IMR-90 (cell line): Measurements from ENCODE around the gene NOM1. TPM values are rescaled to one million over a fixed set of nuclear protein-coding genes. Genes with fewer than 3 reads are reported as not detected.

Experiments used
- ATAC-seq: fragments of 200-7000 bp; cut with Tn5 transposase; 2 replicates; pipeline ENCODE4 v1.9.1; 2020; ENCODE audit warnings: low read depth, mild to moderate bottlenecking, moderate library complexity
- BruUV-seq: library from RNA; stranded (reverse); fragments of 400-500 nt; replicated peaks from 2 replicates; lab custom pipeline; 2021; lab: Mats Ljungman, UMichigan
- CTCF ChIA-PET: fragments of 300-600 bp; formaldehyde crosslinking; extraction: SDS; loops from one replicate; lab custom pipeline; 2021; ENCODE audit warnings: antibody characterized with exemption; lab: Yijun Ruan, JAX
- POLR2A ChIA-PET: fragments of 300-600 bp; sonication (Branson Sonifier 250); formaldehyde crosslinking; loops from one replicate; lab custom pipeline; 2022; ENCODE audit warnings: antibody characterized with exemption; ENCODE audit not compliant: unreplicated experiment; lab: Charles Lee
- DNase-seq: peaks from one replicate; pipeline ENCODE4 v3.0.0; 2013
- H2AFZ ChIP-seq: replicated peaks from 2 replicates; pipeline ENCODE3; 2013; ENCODE audit warnings: low read length, mild to moderate bottlenecking; ENCODE audit not compliant: poor library complexity
- H2AK5ac ChIP-seq: 2 replicates; pipeline ENCODE4 v1.6.1; 2013; ENCODE audit warnings: low read depth, low read length, inconsistent platforms
- H2AK9ac ChIP-seq: replicated peaks from 2 replicates; pipeline ENCODE3; 2013; ENCODE audit warnings: mild to moderate bottlenecking, low read depth, low read length, moderate library complexity; ENCODE audit not compliant: poor library complexity
- H2BK120ac ChIP-seq: 2 replicates; pipeline ENCODE4 v1.6.1; 2013; ENCODE audit warnings: low read depth, low read length, inconsistent platforms
- H2BK15ac ChIP-seq: 3 replicates; pipeline ENCODE4 v1.6.1; 2013; ENCODE audit warnings: low read depth, low read length, inconsistent platforms
- H2BK20ac ChIP-seq: 2 replicates; pipeline ENCODE4 v1.6.1; 2013; ENCODE audit warnings: low read depth, mild to moderate bottlenecking, inconsistent platforms, low read length, moderate library complexity
- H2BK5ac ChIP-seq: 2 replicates; pipeline ENCODE4 v1.6.1; 2013; ENCODE audit warnings: mild to moderate bottlenecking, low read depth, low read length, inconsistent platforms; ENCODE audit not compliant: poor library complexity, severe bottlenecking
- H3K14ac ChIP-seq: replicated peaks from 2 replicates; pipeline ENCODE4 v1.6.1; 2013; ENCODE audit warnings: low read depth, low read length, inconsistent platforms
- H3K18ac ChIP-seq: 2 replicates; pipeline ENCODE4 v1.6.1; 2013; ENCODE audit warnings: low read depth, low read length, control low read depth
- H3K23ac ChIP-seq: 2 replicates; pipeline ENCODE4 v1.6.1; 2013; ENCODE audit warnings: low read depth, low read length, inconsistent platforms
- H3K27ac ChIP-seq: 2 replicates; pipeline ENCODE4 v1.5.1; 2013; ENCODE audit warnings: mild to moderate bottlenecking, control low read depth, low read length; ENCODE audit not compliant: insufficient read depth
- H3K27me3 ChIP-seq: 2 replicates; pipeline ENCODE4 v1.6.1; 2013; ENCODE audit warnings: low read length; ENCODE audit not compliant: control insufficient read depth, insufficient read depth
- H3K36me3 ChIP-seq: 2 replicates; pipeline ENCODE4 v1.6.1; 2013; ENCODE audit warnings: low read length, mixed read lengths; ENCODE audit not compliant: control insufficient read depth, insufficient read depth
- H3K4ac ChIP-seq: 2 replicates; pipeline ENCODE4 v1.6.1; 2013; ENCODE audit warnings: low read depth, low read length, inconsistent platforms
- H3K4me1 ChIP-seq: 2 replicates; pipeline ENCODE4 v1.6.1; 2013; ENCODE audit warnings: low read length, mixed read lengths; ENCODE audit not compliant: control insufficient read depth, insufficient read depth
- H3K4me2 ChIP-seq: 2 replicates; pipeline ENCODE4 v1.6.1; 2013; ENCODE audit warnings: low read depth, mild to moderate bottlenecking, control low read depth, low read length, moderate library complexity
- H3K4me3 ChIP-seq: 2 replicates; pipeline ENCODE4 v1.5.1; 2013; ENCODE audit warnings: low read depth, mild to moderate bottlenecking, control low read depth, low read length, moderate library complexity; ENCODE audit not compliant: insufficient read depth
- H3K56ac ChIP-seq: 2 replicates; pipeline ENCODE4 v1.6.1; 2013; ENCODE audit warnings: low read length, inconsistent platforms; ENCODE audit not compliant: insufficient read depth; ENCODE audit errors: extremely low read depth
- H3K79me1 ChIP-seq, 2 experiments: 2 replicates each; pipeline ENCODE4 v1.6.1; 2013; ENCODE audit warnings: low read length in 2 of 2, inconsistent platforms in 1 of 2, low read depth in 1 of 2
- H3K9ac ChIP-seq: 2 replicates; pipeline ENCODE4 v1.6.1; 2013; ENCODE audit warnings: low read depth, low read length, control low read depth
- H3K9me1 ChIP-seq: 2 replicates; pipeline ENCODE4 v1.6.1; 2013; ENCODE audit warnings: low read length, inconsistent platforms; ENCODE audit not compliant: insufficient read depth
- H3K9me3 ChIP-seq: 2 replicates; pipeline ENCODE4 v1.6.1; 2013; ENCODE audit warnings: low read length; ENCODE audit not compliant: control insufficient read depth, insufficient read depth
- H4K20me1 ChIP-seq: 2 replicates; pipeline ENCODE4 v1.6.1; 2013; ENCODE audit warnings: low read length, inconsistent platforms; ENCODE audit not compliant: insufficient read depth
- H4K5ac ChIP-seq: 2 replicates; pipeline ENCODE4 v1.6.1; 2013; ENCODE audit warnings: mild to moderate bottlenecking, low read depth, low read length, control low read depth
- H4K8ac ChIP-seq, 2 experiments: 2 replicates each; pipeline ENCODE4 v1.6.1; 2013; ENCODE audit warnings: low read depth in 2 of 2, low read length in 2 of 2, control low read depth in 1 of 2, inconsistent platforms in 1 of 2
- H4K91ac ChIP-seq: 2 replicates; pipeline ENCODE4 v1.6.1; 2013; ENCODE audit warnings: low read depth, low read length, inconsistent platforms; ENCODE audit not compliant: insufficient read depth
- CHD1 ChIP-seq: IDR thresholded peaks from 2 replicates; pipeline ENCODE4 v1.6.1; 2012; ENCODE audit warnings: low read depth, low read length, improper control_type of control experiment
- ELK1 ChIP-seq: fragments of 150-350 bp; IDR thresholded peaks from 2 replicates; pipeline ENCODE4 v1.6.1; 2016; ENCODE audit warnings: low read depth, mild to moderate bottlenecking, low read length, moderate library complexity, borderline replicate concordance
- FOS ChIP-seq: fragments of 150-350 bp; IDR thresholded peaks from 2 replicates; pipeline ENCODE4 v1.6.1; 2016; ENCODE audit warnings: low read depth, low read length
- MAFK ChIP-seq: IDR thresholded peaks from 2 replicates; pipeline ENCODE4 v1.6.1; 2012; ENCODE audit warnings: low read depth, low read length, improper control_type of control experiment
- MAZ ChIP-seq: IDR thresholded peaks from 2 replicates; pipeline ENCODE4 v1.6.1; 2012; ENCODE audit warnings: low read depth, mild to moderate bottlenecking, low read length, improper control_type of control experiment, moderate library complexity, borderline replicate concordance
- MXI1 ChIP-seq: IDR thresholded peaks from 2 replicates; pipeline ENCODE4 v1.6.1; 2012; ENCODE audit warnings: low read depth, mild to moderate bottlenecking, low read length, moderate library complexity, borderline replicate concordance
- NFE2L2 ChIP-seq: fragments of 150-350 bp; IDR thresholded peaks from 2 replicates; pipeline ENCODE4 v1.6.1; 2016; ENCODE audit warnings: low read depth, mild to moderate bottlenecking, low read length
- POLR2A ChIP-seq: IDR thresholded peaks from 2 replicates; pipeline ENCODE4 v1.6.1; 2012; ENCODE audit warnings: mild to moderate bottlenecking, low read depth, low read length
- RAD21 ChIP-seq: IDR thresholded peaks from 2 replicates; pipeline ENCODE4 v1.6.1; 2012; ENCODE audit warnings: low read length, improper control_type of control experiment
- RCOR1 ChIP-seq: IDR thresholded peaks from 2 replicates; pipeline ENCODE4 v1.6.1; 2012; ENCODE audit warnings: mild to moderate bottlenecking, low read length, improper control_type of control experiment; ENCODE audit not compliant: insufficient replicate concordance
- USF2 ChIP-seq: fragments of 150-350 bp; IDR thresholded peaks from 2 replicates; pipeline ENCODE4 v1.6.1; 2017; ENCODE audit warnings: mild to moderate bottlenecking, antibody characterized with exemption, low read length, low read depth
- WGBS, 2 experiments: methylation state at CpG; one replicate each; pipeline versions ENCODE4 v1.1.5 to v1.1.7; 2013; ENCODE audit warnings: missing lambda C conversion rate in 2 of 2; ENCODE audit not compliant: insufficient read length in 1 of 2; ENCODE audit errors: extremely low coverage in 2 of 2; 5-methylcytosine and 5-hydroxymethylcytosine counted together
- dilution Hi-C: fragments of 300-500 bp; cut with HindIII; formaldehyde crosslinking; loops from one replicate; pipeline ENCODE4 v1.14.3; 2018; ENCODE audit warnings: low sequenced_read_pairs; ENCODE audit not compliant: unreplicated experiment
- in situ Hi-C: fragments of 300-500 bp; cut with MboI; formaldehyde crosslinking; loops from 3 replicates; pipeline ENCODE4 v1.14.3; 2019; ENCODE audit warnings: low sequenced_read_pairs, inconsistent platforms, mixed read lengths
- intact Hi-C: fragments of 100-400 bp; cut with micrococcal nuclease; formaldehyde crosslinking; loops from 2 replicates; pipeline ENCODE4 v1.10.0; 2022
- polyA plus RNA-seq, 3 experiments: library from polyadenylated mRNA; depleted of rRNA; stranded (reverse); fragments of >200 nt; gene quantifications; 2 replicates each; pipeline ENCODE4 v1.2.3, GENCODE V29; 2012; ENCODE audit warnings: low replicate concordance in 1 of 3
- total RNA-seq: library from RNA; depleted of rRNA; stranded (reverse); fragments of >200 nt; gene quantifications from 2 replicates; pipeline ENCODE4 v1.2.3, GENCODE V29; 2012

NOM1 gene
- total and polyA plus RNA-seq, 2 of the 4 experiments (the other 2 are of a cell fraction), result 15.3 to 15.4 TPM

GRCh38 chr7:156935250-156935649 lies 14.3 kb upstream of the NOM1 start:
- no peak overlapping the region for H3K4ac ChIP-seq
- H2AFZ ChIP-seq, result no peak overlapping the region
- in situ Hi-C loops, result no loop called here
- H3K9me3 ChIP-seq, result no peaks in the 10 kb centered on the region
- no peak overlapping the region for H2AK9ac ChIP-seq
- H3K4me1 ChIP-seq, result no peaks in the 10 kb centered on the region
- H3K36me3 ChIP-seq, result no peaks in the 10 kb centered on the region
- DNase-seq, result peak; percentile 14
- H2BK120ac ChIP-seq, result no peak overlapping the region
- no peak overlapping the region for H4K91ac ChIP-seq
- ChIA-PET CTCF (interaction anchor here (0.7 kb wide), 1 partner anchor 254 kb away, joined by 3 read pairs; no protein-coding TSS in a partner anchor), POLR2A (interaction anchor here (0.7 kb wide), 1 partner anchor 447 kb away, joined by 6 read pairs; no protein-coding TSS in a partner anchor)
- no peak overlapping the region for H3K4me3 ChIP-seq
- no peak overlapping the region for H2AK5ac ChIP-seq
- H3K27ac ChIP-seq, result no peak overlapping the region
- no peak overlapping the region for H3K56ac ChIP-seq
- H4K20me1 ChIP-seq, result no peaks in the 10 kb centered on the region
- H3K23ac ChIP-seq, result no peak overlapping the region
- no peak overlapping the region for H4K8ac ChIP-seq
- H2BK15ac ChIP-seq, result no peak overlapping the region
- intact Hi-C loops, result no loop called here
- H3K4me2 ChIP-seq, result no peak overlapping the region
- no peaks in the 10 kb centered on the region for H3K79me1 ChIP-seq
- H2BK20ac ChIP-seq, result no peak overlapping the region
- dilution Hi-C loops, result no loop called here
- no peak overlapping the region for H3K9ac ChIP-seq
- no peak overlapping the region for H4K5ac ChIP-seq
- H3K27me3 ChIP-seq, result peaks cover 1% of the 10 kb centered on the region
- no peak overlapping the region for H3K14ac ChIP-seq
- no peak overlapping the region for H3K18ac ChIP-seq
- no peak for ATAC-seq
- BruUV-seq, result no TSS peak
- no peak for TF ChIP-seq NFE2L2
- TF ChIP-seq MAFK, result no peak
- TF ChIP-seq ELK1, result no peak
- no peak for TF ChIP-seq MXI1
- no peak for TF ChIP-seq RAD21
- TF ChIP-seq POLR2A, result no peak
- no peak for TF ChIP-seq CHD1
- TF ChIP-seq USF2, result no peak
- no peak for TF ChIP-seq FOS
- no peak for TF ChIP-seq RCOR1
- no peak for TF ChIP-seq MAZ
- no peak overlapping the region for H2BK5ac ChIP-seq
- WGBS, 2 experiments, result 83% methylated on average over 2 of the region's 7 CpGs; no CpG with 5 or more reads in 1 of the 2 experiments
- no peaks in the 10 kb centered on the region; the same call in 1 of the 2 replicates for H3K9me1 ChIP-seq
